ENCODE results near the gene ZFHX3.

The ZFHX3 gene

GRCh38 chr16:72947379-72948237, 100.3 kb downstream of the ZFHX3 start:
- no peak for DNase-seq

- no peak for DNase-seq
These were observed 101.3 kb downstream of the ZFHX3 start for GRCh38 chr16:72946474-72947194.

DNA sequence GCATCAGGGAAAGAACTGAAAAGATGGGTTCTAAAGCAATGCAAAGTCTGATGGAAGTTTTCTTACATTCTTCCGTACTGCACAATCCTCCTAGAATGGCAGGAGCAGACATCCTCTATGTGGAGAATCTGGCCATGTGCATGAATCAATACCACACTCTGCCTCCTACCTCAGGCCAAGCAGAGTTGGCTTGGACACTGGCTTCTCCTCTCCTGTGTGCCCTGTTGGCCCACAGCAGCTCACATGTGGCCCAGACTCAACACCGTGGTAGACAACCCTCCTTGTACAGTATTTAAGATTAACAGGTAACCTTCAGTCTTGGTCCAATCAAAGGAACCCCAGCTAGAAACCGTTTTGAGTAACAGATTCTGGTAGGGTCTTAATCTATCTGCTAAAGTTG, 101.9 kb downstream of the ZFHX3 start:
- DNase-seq, result no peak

- DNase-seq, result no peak
These were observed 102.3 kb downstream of the ZFHX3 start for GRCh38 chr16:72945611-72946010.

- DNase-seq, result no peak
These were observed 103.0 kb downstream of the ZFHX3 start for GRCh38 chr16:72944757-72945485.

DNA sequence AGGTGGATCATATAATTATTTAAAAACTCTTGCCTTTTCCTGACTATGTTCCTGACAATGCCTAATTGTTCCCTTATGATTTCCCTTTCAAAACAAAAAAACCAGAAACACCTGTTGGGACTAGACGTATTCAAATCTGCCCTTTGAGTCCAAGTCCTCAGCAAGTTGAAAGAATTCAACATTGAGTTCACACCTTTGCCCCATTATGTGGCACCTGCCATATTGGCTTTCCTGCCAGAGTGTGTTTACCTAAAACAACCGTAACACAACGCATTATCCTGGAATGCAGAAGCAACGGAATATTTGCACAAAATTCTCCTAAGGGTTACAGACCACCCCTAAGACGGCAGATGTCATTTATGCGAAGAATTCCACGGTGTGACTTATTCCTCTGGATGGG, 105.9 kb downstream of the ZFHX3 start:
- DNase-seq, result no peak

DNA sequence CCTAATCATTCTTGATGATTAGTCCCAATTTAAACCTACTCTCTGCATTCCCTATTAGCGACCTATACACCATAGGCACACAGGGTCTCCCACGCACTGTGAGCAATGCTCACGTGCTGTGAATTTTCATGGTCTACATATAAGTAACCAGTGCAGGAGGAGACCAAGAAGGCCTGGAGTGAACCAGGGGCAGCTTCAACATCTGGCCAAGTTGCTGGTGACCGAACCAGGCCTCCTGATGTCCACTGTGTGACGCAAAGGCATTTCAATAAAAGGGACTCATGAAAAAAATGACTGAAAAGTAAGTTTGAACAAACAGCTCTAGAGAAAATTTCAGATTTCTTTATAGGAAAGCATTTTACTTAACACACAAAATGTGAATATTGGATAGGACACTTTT, 107.0 kb downstream of the ZFHX3 start:
- DNase-seq, result no peak

DNA sequence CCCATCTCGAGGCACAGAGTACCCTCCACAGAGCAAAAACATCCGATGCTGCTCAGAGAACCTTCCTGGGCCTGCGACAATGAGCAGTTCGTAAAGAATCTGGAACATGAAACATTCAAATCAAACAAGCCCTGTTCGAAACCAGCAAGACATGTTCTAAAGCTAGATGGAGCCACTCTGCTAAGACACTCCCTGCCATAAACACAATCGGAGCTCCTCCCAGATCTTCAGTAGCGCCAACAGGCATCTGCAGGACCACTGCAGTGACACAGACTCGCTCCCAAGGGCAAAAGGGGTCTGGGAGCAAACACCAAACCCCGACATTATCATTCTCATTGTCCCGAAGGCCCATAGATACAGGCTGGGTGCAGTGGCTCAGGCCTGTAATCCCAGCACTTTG, 108.7 kb downstream of the ZFHX3 start:
- DNase-seq, result no peak

DNA sequence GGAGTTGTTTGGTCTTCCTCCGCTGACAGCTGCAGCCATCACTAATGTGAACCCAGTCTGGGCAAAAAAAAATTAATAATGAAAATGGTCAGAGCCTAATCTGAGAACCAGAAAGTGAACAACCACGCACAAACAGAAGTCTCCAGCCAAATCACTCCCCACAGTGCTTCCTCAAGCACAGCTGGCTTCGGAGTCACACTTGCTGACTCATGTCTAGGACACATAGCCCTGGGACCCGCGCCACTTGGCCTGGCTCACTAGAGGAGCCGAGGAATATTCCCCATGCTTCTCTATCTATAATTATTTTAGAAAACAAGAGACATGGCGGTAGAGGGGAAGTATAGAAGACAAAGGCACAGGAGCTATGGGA, 109.1 kb downstream of the ZFHX3 start:
- no peak for DNase-seq

- no peak for DNase-seq
These were observed 109.8 kb downstream of the ZFHX3 start for GRCh38 chr16:72937916-72938794.

GRCh38 chr16:72937360-72937759, 110.6 kb downstream of the ZFHX3 start:
- no peak for DNase-seq

- no peak for DNase-seq
These were observed 111.5 kb downstream of the ZFHX3 start for GRCh38 chr16:72936408-72936807.

DNA sequence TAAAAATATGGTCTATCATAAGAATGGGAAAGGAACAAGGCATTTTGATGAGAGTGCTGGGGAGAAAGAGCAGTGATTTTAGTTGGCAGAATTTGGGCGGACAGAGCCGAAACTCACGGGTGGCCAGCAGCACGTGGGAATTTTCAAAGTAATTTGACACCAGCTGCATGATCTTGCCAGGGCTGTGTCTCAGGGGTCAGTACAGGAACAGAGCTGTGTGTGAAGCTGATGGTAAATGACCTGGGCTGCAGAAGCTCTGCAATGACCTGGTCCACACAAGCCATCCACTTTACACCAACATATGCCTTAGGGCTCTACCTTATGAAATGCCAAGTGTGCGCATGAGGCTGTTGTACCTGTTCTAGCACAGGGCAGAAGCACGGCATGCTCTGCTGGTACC, 112.0 kb downstream of the ZFHX3 start:
- DNase-seq, result no peak

DNA sequence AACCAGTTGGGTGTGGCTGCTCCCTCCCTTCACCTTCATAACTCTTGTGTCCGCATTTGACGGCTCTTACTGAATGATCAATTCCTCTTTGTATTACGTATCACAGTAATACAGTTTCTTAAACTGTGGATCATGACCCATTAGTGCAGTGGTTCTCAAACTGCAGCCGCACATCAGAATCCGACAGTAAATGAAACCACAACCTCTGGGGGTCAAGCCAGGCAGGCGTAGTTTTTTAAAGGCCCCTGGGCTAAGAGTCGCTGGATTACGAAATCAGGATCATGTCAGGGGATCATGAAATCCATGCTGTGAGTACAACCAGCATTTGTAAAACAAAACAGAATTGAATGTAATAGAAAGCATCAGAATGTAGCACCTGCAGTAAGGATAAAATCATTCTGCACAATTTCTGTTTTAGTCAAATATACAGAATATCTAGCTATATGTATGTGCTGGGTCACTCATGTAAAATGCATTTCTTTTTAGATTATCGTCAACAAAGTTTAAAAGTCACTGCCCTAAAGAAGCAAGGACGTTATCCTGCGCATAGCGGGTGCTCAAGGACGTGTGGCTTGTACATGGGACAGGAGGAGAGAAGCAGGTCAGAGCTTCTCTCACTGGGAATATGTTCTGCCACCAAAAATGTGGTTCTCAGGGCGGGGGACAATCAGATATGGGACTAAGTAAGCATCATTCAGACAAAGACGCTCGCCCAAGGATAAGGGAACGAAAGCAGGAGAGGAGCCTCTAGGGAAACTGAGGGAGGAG, 113.1 kb downstream of the ZFHX3 start:
- no peak for DNase-seq

DNA sequence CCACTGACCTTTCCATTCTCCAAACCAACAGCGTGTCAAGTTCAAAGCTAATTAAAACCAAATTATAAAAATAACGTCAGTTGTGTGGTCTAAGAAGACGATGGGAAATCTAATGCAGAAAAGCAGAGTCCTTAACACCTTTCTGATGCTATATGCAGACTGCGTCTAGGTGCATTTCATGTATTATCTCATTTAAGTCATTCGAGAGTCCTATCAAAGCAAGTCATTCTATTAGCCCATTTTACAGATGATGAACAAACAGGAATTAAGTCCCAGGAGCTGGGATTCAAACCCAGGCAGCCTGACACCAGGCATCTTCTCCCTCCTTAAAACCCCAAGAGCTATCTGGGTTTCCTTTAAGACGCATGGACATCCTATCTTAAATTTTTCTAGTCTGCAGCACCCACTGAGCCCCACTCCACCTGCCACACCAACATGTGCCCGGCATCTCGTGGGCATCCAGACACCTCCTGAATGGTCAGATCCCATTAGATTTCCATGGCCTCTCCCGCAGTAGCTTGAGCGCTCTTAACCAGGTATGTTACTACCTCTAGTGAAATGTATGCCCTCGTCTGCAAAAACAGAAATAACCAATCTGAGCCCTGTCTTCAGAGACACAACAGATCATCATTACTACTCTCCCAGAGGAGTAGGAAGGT, 115.1 kb downstream of the ZFHX3 start:
- DNase-seq, result no peak

DNA sequence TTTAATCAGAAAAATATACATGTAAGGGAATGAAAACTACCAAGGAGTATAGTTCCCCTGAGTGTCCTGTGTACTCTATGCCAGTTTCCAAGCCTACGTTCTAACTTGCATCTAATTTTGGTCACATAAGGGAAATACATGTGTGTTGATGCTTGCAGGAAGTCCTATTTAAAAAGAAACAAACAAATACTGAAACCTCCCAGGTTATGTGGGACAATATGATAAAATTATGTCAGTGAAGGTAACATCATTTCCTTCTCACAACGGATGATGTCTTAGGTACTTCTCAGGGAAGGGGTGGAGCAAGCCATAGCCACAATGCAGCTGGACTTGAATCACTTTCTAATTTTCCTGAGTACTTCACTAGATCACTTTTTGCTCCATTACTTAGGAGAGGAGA, 115.9 kb downstream of the ZFHX3 start:
- DNase-seq, result no peak

GRCh38 chr16:72930396-72930795, 117.5 kb downstream of the ZFHX3 start:
- DNase-seq, result no peak

DNA sequence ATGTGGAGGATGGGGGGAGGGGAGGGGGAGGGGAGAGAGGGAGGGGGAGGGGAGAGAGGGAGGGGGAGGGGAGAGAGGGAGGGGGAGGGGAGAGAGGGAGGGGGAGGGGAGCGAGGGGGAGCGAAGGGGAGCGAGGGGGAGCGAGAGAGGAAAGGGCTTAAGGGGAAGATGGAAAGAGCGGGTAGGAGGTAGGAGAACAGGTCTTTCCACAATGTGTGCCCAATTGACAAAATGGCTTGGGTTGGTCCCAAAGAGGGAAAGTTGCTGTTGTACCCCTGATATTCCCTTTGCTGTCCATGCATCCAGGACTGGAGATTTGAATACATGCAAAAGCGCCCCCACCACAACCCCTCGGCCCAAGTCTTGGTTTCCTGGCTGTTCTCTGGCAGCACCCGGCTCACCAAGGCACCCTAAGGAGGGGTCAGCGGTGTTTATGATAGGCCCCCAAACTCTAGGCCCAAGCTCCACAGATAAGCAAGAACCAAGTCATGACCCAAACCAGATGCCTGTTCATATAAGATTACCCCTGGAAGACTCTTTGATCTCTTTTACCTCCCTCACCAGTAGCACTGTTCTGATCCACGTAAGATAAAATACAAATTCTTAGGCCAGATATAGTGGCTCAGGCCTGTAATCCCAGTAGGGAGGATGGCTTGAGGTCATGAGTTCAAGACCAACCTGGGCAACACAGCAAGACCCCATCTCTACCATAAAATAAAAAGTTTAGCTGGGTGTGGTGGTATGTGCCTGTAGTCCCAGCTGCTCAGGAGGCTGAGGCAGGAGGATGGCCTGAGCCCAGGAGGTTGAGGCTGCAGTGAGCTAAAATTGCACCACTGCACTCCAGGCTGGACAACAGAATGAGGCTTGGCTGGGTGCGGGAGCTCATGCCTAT, 119.6 kb downstream of the ZFHX3 start:
- DNase-seq, result no peak

DNA sequence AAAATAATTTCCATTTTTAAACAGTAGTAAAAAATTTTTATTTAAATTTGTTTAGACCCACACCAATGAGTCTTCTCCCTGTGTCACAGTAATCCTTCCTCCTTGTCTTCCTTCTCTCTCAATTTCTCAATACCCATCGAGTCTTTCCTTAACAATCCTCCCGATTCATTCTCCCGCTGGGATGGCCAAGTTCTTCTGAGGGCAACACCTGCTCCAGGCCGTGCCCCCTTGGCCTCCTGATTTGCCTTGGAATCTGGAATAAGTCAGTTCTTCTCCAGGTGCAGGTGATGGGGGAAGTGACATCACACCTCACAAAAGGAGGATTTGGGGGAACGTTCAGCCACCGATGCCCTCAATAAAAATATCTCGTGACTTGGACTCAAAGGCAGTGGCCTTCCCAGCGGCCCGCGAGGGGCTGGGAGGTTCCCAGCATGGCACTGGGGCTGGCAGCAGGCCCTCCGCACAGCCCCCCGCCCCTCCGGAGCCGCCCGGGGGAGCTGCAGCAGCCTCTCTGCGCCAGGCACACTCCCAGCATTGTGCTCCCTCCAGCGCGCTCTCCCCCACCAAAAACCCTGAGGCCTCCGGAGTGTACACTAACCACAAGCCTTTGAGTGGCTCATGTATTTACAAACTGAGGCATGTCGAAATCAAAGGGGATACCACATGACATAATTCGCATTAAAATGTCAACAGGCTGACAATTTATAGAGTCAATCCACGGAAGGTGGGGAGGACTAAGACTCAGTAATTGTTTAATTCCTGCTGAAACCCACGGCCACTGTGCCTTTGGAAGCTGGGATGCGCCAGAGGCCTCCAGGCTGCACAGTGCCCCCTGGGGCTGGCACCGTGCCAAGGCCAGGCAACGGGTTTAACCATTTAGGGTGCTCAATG, 120.5 kb downstream of the ZFHX3 start:
- DNase-seq, result peak; percentile 14
